ENCODE results near the gene PKD2L2.
"Not testable (repeated sequence)": the region's sequence is repeated elsewhere in the genome, so short reads cannot be mapped to it uniquely, and the experiment has no call there.

PKD2L2 gene

DNA sequence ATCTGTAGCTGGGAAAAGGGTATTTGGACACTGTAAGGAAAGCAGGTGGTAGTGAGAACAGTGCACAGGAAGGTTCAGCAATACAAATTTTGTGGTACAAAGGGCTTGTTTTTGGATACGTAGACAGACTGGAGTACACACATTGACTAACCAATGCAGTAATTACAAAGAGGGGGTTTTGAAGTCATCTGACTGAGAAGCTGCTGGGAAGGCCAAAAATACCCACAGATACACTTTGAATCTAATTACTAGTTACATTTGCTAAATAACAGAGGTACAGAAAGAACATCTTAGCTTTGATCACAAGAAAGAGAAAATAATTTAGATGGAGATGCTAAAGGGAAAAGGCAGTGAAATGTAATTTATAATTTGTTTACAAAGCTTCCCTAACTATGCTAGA is 45.9 kb downstream of the PKD2L2 start:
- Histone ChIP-seq H3K9me3 (no peaks in the 10 kb centered on the region), H3K4me3 (no peak overlapping the region), H3K27me3 (no peaks in the 10 kb centered on the region), H3K4me1 (peaks cover 0 to 17% (median 6%) of the 10 kb centered on the region in 4 donors), H3K27ac (no peak overlapping the region), H3K36me3 (peaks cover 18 to 46% (median 30%) of the 10 kb centered on the region in 3 donors)
- TF ChIP-seq, protein P1, sequence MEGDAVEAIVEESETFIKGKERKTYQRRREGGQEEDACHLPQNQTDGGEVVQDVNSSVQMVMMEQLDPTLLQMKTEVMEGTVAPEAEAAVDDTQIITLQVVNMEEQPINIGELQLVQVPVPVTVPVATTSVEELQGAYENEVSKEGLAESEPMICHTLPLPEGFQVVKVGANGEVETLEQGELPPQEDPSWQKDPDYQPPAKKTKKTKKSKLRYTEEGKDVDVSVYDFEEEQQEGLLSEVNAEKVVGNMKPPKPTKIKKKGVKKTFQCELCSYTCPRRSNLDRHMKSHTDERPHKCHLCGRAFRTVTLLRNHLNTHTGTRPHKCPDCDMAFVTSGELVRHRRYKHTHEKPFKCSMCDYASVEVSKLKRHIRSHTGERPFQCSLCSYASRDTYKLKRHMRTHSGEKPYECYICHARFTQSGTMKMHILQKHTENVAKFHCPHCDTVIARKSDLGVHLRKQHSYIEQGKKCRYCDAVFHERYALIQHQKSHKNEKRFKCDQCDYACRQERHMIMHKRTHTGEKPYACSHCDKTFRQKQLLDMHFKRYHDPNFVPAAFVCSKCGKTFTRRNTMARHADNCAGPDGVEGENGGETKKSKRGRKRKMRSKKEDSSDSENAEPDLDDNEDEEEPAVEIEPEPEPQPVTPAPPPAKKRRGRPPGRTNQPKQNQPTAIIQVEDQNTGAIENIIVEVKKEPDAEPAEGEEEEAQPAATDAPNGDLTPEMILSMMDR (IDR thresholded peaks at IDR 0.05), result no peak
- intact Hi-C loops (cut with DNase I; ENCODE audit: low total_unique reads), result no loop called here
- no peak for DNase-seq

DNA sequence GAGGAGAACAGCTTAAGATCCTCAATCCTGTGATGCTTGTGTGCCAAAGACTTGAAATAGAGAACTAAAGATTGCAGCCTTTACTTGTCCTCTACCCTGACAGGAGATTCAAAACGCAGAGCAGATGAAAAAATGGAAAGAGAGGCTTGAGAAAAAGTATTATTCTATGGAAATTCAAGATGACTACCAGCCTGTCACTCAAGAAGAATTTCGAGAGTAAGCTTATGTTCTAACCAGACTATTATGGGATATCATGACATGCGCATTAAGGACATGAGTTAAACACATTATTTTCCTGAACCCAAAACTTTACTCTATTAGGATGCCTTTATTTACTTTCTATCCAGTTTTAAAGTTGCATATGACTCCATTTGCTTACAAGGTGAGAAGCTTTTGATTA is 46.4 kb downstream of the PKD2L2 start:
- peaks cover 0 to 17% (median 6%) of the 10 kb centered on the region in 4 donors for H3K4me1 ChIP-seq
- intact Hi-C loops (cut with DNase I; ENCODE audit: low total_unique reads), result no loop called here
- H3K9me3 ChIP-seq, result no peaks in the 10 kb centered on the region
- no peak for DNase-seq
- H3K4me3 ChIP-seq, result no peak overlapping the region
- H3K36me3 ChIP-seq, result peaks cover 23 to 51% (median 35%) of the 10 kb centered on the region in 3 donors
- TF ChIP-seq, protein P1 (IDR thresholded peaks at IDR 0.05), result no peak
- no peak overlapping the region for H3K27ac ChIP-seq
- H3K27me3 ChIP-seq, result no peaks in the 10 kb centered on the region

DNA sequence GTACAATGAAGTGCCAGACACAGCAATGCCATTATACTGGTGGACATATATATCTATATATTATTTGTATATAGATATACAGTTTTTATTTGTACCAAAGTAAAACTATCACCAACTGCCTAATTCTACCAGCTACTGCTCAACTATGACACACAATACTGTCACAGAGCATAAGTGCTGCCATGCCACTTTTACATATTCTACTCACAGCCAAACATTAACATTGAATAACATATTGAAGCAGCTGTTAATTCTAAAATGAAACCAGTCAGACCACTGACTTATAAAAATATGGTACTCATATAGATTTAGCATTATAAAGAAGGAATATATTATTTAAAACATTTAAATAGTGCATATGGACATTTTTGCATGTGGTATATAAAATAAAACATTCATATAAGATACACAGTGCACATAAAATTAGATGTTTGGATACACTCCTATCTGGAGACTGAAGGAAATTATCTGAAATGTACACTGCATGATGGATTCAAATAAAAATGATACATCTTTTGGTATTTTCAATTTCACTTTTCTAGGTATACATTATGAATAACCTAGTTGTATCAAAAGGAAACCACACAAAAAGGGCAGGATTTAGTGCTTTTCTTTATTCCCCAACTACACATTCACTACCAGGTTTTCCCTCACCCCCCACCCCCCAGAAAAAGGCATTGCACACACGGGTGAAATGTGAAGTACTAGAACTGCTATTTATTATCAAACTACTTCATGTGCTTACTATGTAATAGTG is 48.9 kb downstream of the PKD2L2 start:
- Histone ChIP-seq H3K4me3 (no peak overlapping the region), H3K4me1 (peaks cover 0 to 14% (median 6%) of the 10 kb centered on the region in 4 donors), H3K9me3 (no peaks in the 10 kb centered on the region), H3K36me3 (peaks cover 43 to 75% (median 59%) of the 10 kb centered on the region in 3 donors), H3K27ac (no peak overlapping the region), H3K27me3 (no peaks in the 10 kb centered on the region)
- TF ChIP-seq, protein P1 (IDR thresholded peaks at IDR 0.05), result no peak
- no peak for DNase-seq
- intact Hi-C loops (cut with DNase I; ENCODE audit: low total_unique reads), result no loop called here

DNA sequence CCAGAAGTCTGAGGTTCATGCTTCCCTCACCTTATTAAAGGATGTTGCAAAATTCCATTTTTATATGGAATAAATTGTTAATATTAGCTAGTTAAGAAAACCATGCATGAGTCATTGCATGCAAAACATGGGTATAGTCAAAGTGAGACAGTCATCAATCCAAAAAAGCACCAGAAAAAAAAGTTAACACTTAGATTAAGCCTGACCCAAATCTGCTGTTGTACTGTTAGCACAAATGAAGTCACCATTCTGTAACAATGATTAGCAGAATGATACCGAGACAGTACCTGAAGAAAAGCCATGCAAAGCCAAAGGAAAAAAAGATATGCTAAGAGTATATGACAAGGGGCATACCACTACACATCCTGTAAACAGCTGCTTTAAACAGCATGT is 49.5 kb downstream of the PKD2L2 start:
- peaks cover 49 to 81% (median 59%) of the 10 kb centered on the region in 3 donors for H3K36me3 ChIP-seq
- H3K27ac ChIP-seq, result no peak overlapping the region
- H3K9me3 ChIP-seq, result no peaks in the 10 kb centered on the region
- peaks cover 0 to 8% (median 3%) of the 10 kb centered on the region in 4 donors for H3K4me1 ChIP-seq
- DNase-seq, result no peak
- intact Hi-C loops (cut with DNase I; ENCODE audit: low total_unique reads), result no loop called here
- no peak overlapping the region for H3K4me3 ChIP-seq
- no peaks in the 10 kb centered on the region for H3K27me3 ChIP-seq
- TF ChIP-seq, protein P1 (IDR thresholded peaks at IDR 0.05), result no peak

DNA sequence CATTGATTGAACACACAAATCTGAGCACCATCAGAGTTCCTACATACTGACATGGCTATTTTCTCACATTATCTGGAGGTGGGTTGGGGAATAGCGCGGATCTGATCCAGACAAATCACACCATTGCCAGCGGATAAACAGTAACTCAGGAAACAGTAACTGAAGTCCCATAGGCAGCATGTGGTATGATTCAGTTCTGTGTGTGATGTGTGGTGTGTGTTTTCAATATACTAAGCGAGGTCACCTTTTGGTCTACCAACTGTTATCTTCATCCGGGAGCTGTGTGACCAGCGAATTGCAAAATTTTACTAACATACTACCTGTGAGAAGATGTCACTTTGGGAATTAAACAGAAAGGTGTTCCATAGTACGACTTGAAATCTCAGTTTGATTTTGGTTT is 50.1 kb downstream of the PKD2L2 start:
- H3K36me3 ChIP-seq, result peaks cover 55 to 87% (median 64%) of the 10 kb centered on the region in 3 donors
- intact Hi-C loops (cut with DNase I; ENCODE audit: low total_unique reads), result no loop called here

DNA sequence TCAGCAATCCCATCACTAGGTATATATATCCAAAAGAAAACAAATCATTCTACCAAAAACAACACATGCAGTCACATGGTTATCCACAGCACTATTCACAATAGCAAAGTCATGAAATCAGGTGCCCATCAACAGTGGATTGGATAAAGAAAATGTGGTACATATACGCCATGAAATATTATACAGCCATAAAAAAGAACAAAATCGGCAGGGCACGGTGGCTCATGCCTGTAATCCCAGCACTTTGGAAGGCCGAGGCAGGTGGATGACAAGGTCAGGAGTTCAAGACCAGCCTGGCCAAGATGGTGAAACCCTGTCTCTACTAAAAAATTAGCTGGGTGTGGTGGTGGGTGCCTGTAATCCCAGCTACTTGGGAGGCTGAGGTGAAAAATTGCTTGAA is 55.0 kb downstream of the PKD2L2 start:
- H3K9me3 ChIP-seq; H3K4me3 ChIP-seq; intact Hi-C loops (cut with DNase I; ENCODE audit: low total_unique reads); DNase-seq; H3K4me1 ChIP-seq; H3K27me3 ChIP-seq; H3K27ac ChIP-seq: not testable (repeated sequence)
- peaks cover 87 to 98% (median 89%) of the 10 kb centered on the region in 3 donors for H3K36me3 ChIP-seq

More for the DNA sequence above, 50.1 kb downstream of the PKD2L2 start:
- DNase-seq, result no peak
- no peaks in the 10 kb centered on the region for H3K9me3 ChIP-seq
- H3K27me3 ChIP-seq, result no peaks in the 10 kb centered on the region
- H3K27ac ChIP-seq, result no peak overlapping the region
- peaks cover 0 to 5% (median 2%) of the 10 kb centered on the region in 4 donors for H3K4me1 ChIP-seq
- TF ChIP-seq, protein P1 (IDR thresholded peaks at IDR 0.05), result no peak
- H3K4me3 ChIP-seq, result no peak overlapping the region

All from tibial artery (tissue), 4 donors.